HepG2 (cell line): Measurements from ENCODE around the gene C6orf62. TPM values are rescaled to one million over a fixed set of nuclear protein-coding genes. Genes with fewer than 3 reads are reported as not detected.

Experiments
- BCL6 ChIP-seq: IDR thresholded peaks from 2 replicates; pipeline ENCODE4 v1.6.1; 2016; ENCODE audit warnings: missing genetic modification reagents, missing compliant biosample characterization
- MED1 ChIP-seq: sonication (generic); formaldehyde crosslinking; IDR thresholded peaks from 2 replicates; pipeline ENCODE4 v1.4.0; 2020; ENCODE audit warnings: missing genetic modification reagents
- MIXL1 ChIP-seq: IDR thresholded peaks from 2 replicates; pipeline ENCODE4 v1.6.1; 2016
- MTA1 ChIP-seq: sonication (generic); formaldehyde crosslinking; IDR thresholded peaks from 2 replicates; pipeline ENCODE4 v1.4.0; 2020; ENCODE audit warnings: missing genetic modification reagents, mild to moderate bottlenecking, borderline replicate concordance
- MTA3 ChIP-seq: sonication (generic); formaldehyde crosslinking; IDR thresholded peaks from 2 replicates; pipeline ENCODE4 v1.4.0; 2020; ENCODE audit warnings: missing genetic modification reagents
- MYC ChIP-seq: sonication (generic); formaldehyde crosslinking; IDR thresholded peaks from 2 replicates; pipeline ENCODE4 v1.9.0; 2021; ENCODE audit warnings: missing genetic modification reagents, borderline replicate concordance
- NCOA5 ChIP-seq: sonication (generic); formaldehyde crosslinking; IDR thresholded peaks from 2 replicates; pipeline ENCODE4 v1.4.0; 2020; ENCODE audit warnings: missing genetic modification reagents
- NR2F1 ChIP-seq, 2 experiments: fragments of 450-650 bp in 1 of 2; formaldehyde crosslinking in 1 of 2; IDR thresholded peaks; 2 replicates each; pipeline versions ENCODE4 v1.5.0 to v1.6.1; 2016 to 2020; ENCODE audit warnings: mild to moderate bottlenecking in 1 of 2, missing compliant biosample characterization in 1 of 2, missing genetic modification reagents in 1 of 2, moderate library complexity in 1 of 2
- REL ChIP-seq: sonication (generic); formaldehyde crosslinking; conservative IDR thresholded peaks from 2 replicates; pipeline ENCODE4 v1.8.0; 2022; ENCODE audit warnings: mild to moderate bottlenecking, missing genetic modification reagents, moderate library complexity
- SALL1 ChIP-seq: sonication (generic); formaldehyde crosslinking; IDR thresholded peaks from 2 replicates; pipeline ENCODE4 v1.8.0; 2022; ENCODE audit warnings: mild to moderate bottlenecking, missing genetic modification reagents
- SRSF1 ChIP-seq: fragments of 200-400 bp; formaldehyde crosslinking; optimal IDR thresholded peaks from 2 replicates; pipeline ENCODE3; 2017; ENCODE audit warnings: mild to moderate bottlenecking, low read depth, low read length, moderate library complexity
- TAF15 ChIP-seq: fragments of 200-400 bp; formaldehyde crosslinking; IDR thresholded peaks from one replicate; pipeline ENCODE4 v1.6.1; 2018; ENCODE audit warnings: mild to moderate bottlenecking, low read depth, low read length; ENCODE audit not compliant: poor library complexity, severe bottlenecking
- ZBTB7A ChIP-seq: sonication (generic); formaldehyde crosslinking; IDR thresholded peaks from 2 replicates; pipeline ENCODE4 v1.8.0; 2022; ENCODE audit warnings: mild to moderate bottlenecking, missing genetic modification reagents
- ZFP1 ChIP-seq: IDR thresholded peaks from 2 replicates; pipeline ENCODE4 v1.6.1; 2016
- ZFP41 ChIP-seq: sonication (generic); formaldehyde crosslinking; IDR thresholded peaks from 2 replicates; pipeline ENCODE4 v1.4.0; 2020; ENCODE audit warnings: mild to moderate bottlenecking, missing genetic modification reagents, borderline replicate concordance
- ZNF253 ChIP-seq: sonication (generic); formaldehyde crosslinking; IDR thresholded peaks from 2 replicates; pipeline ENCODE4 v1.8.0; 2022; ENCODE audit warnings: mild to moderate bottlenecking, missing genetic modification reagents, borderline replicate concordance
- ZNF530 ChIP-seq: sonication (generic); formaldehyde crosslinking; IDR thresholded peaks from 2 replicates; pipeline ENCODE4 v1.5.0; 2020; ENCODE audit warnings: low read depth, mild to moderate bottlenecking, missing genetic modification reagents
- ZNF570 ChIP-seq: sonication (generic); formaldehyde crosslinking; IDR thresholded peaks from 2 replicates; pipeline ENCODE4 v1.4.0; 2020; ENCODE audit warnings: mild to moderate bottlenecking, missing genetic modification reagents, borderline replicate concordance
- polyA plus RNA-seq, 8 experiments: library from polyadenylated mRNA; depleted of rRNA in 3 of 8; stranded (reverse) in 7 of 8; unstranded in 1 of 8; fragments of >200 nt; fragmentation: Illumina TruSeq in 4 of 8; extraction: Trizol in 4 of 8; gene quantifications; 2 replicates each; pipeline versions ENCODE4 v1.2.1 to v1.2.3, GENCODE V29; 2011 to 2016; ENCODE audit warnings: low read depth in 4 of 8, missing spikeins in 1 of 8, mixed read lengths in 1 of 8; ENCODE audit not compliant: insufficient read depth in 1 of 8
- total RNA-seq, 5 experiments: library from RNA; depleted of rRNA; stranded (reverse); fragments of >200 nt; fragmentation: Illumina TruSeq; extraction: Trizol; gene quantifications; 2 replicates each; pipeline ENCODE4 v1.2.3, GENCODE V29; 2016; ENCODE audit warnings: low read depth in 1 of 5
- TF ChIP-seq, protein P1 (sequence below): sonication (generic); formaldehyde crosslinking; IDR thresholded peaks from 2 replicates; pipeline ENCODE4 v1.5.0; 2020; ENCODE audit warnings: missing genetic modification reagents, mild to moderate bottlenecking, borderline replicate concordance
- TF ChIP-seq, protein P2 (sequence below): sonication (generic); formaldehyde crosslinking; IDR thresholded peaks from 2 replicates; pipeline ENCODE4 v1.4.0; 2020; ENCODE audit warnings: mild to moderate bottlenecking, low read depth, missing genetic modification reagents
- TF ChIP-seq, protein P3 (sequence below): sonication (generic); formaldehyde crosslinking; IDR thresholded peaks from 2 replicates; pipeline ENCODE4 v1.8.1; 2023; ENCODE audit warnings: missing genetic modification reagents, mild to moderate bottlenecking, borderline replicate concordance
- TF ChIP-seq, protein P4 (sequence below): sonication (generic); formaldehyde crosslinking; IDR thresholded peaks from 2 replicates; pipeline ENCODE4 v1.4.0; 2020; ENCODE audit warnings: mild to moderate bottlenecking, missing genetic modification reagents, borderline replicate concordance

Gene C6orf62
- total and polyA plus RNA-seq, 2 of the 13 experiments (the other 11 are each of a cell fraction or from before 2014, with no cell fraction given), result 54.8 to 90.4 TPM

DNA sequence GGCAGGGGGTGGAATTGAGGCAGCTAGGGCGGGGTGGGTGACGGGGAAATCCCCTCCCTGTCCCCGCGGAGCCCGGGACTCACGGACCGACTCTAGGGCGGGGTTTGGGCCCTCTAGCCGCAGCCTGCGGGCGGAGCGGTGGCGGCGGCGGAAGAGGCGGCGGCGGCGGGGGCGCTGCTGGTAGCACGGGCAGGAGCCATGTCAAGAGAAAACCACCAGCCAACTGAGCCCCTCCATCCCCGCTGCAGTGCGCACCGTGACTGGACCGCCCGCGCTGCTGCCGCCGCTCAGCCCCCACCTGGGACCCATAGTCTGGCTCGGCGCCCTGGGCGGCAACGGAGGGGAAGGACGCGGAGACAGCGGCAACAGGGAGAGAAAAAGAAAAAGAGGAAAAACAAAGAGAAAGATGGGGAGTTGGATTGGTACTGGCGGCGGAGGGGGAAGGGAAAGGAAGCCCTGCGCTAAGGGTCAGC, 1.2 kb upstream of the C6orf62 start (continued):
- TF ChIP-seq, protein P1, sequence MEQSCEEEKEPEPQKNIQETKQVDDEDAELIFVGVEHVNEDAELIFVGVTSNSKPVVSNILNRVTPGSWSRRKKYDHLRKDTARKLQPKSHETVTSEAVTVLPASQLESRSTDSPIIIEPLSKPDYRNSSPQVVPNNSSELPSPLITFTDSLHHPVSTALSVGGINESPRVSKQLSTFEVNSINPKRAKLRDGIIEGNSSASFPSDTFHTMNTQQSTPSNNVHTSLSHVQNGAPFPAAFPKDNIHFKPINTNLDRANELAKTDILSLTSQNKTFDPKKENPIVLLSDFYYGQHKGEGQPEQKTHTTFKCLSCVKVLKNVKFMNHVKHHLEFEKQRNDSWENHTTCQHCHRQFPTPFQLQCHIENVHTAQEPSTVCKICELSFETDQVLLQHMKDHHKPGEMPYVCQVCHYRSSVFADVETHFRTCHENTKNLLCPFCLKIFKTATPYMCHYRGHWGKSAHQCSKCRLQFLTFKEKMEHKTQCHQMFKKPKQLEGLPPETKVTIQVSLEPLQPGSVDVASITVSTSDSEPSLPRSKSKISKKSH (CRISPR knock-in tag), result peak; percentile 49; the same call in 1 of the 2 replicates
- no peak for TF ChIP-seq ZFP1 (CRISPR knock-in tag)
- no peak for TF ChIP-seq NR2F1 (CRISPR knock-in tag; IDR thresholded peaks at IDR 0.05)
- no peak for TF ChIP-seq ZNF253 (CRISPR knock-in tag)
- TF ChIP-seq ZNF530, result no peak
- TF ChIP-seq ZBTB7A (CRISPR knock-in tag), result peak; percentile 55; the same call in 1 of the 2 replicates
- TF ChIP-seq, protein P2, sequence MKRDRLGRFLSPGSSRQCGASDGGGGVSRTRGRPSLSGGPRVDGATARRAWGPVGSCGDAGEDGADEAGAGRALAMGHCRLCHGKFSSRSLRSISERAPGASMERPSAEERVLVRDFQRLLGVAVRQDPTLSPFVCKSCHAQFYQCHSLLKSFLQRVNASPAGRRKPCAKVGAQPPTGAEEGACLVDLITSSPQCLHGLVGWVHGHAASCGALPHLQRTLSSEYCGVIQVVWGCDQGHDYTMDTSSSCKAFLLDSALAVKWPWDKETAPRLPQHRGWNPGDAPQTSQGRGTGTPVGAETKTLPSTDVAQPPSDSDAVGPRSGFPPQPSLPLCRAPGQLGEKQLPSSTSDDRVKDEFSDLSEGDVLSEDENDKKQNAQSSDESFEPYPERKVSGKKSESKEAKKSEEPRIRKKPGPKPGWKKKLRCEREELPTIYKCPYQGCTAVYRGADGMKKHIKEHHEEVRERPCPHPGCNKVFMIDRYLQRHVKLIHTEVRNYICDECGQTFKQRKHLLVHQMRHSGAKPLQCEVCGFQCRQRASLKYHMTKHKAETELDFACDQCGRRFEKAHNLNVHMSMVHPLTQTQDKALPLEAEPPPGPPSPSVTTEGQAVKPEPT, result no peak
- no peak for TF ChIP-seq NCOA5 (CRISPR knock-in tag)
- no peak for TF ChIP-seq TAF15
- no peak for TF ChIP-seq BCL6 (CRISPR knock-in tag)
- TF ChIP-seq MIXL1, result no peak
- no peak for TF ChIP-seq MTA3
- peak; percentile 86; the same call in 1 of the 2 replicates for TF ChIP-seq REL
- TF ChIP-seq ZFP41 (CRISPR knock-in tag), result no peak
- TF ChIP-seq, protein P3, sequence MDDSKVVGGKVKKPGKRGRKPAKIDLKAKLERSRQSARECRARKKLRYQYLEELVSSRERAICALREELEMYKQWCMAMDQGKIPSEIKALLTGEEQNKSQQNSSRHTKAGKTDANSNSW, result no peak
- no peak for TF ChIP-seq MED1 (CRISPR knock-in tag)
- peak; percentile 47; the same call in 1 of the 2 replicates for TF ChIP-seq MTA1 (CRISPR knock-in tag)
- TF ChIP-seq SALL1, result peak; percentile 46
- no peak; the same call in 1 of the 2 replicates for TF ChIP-seq MYC (CRISPR knock-in tag)
- no peak for TF ChIP-seq ZNF570 (CRISPR knock-in tag)
- TF ChIP-seq, protein P4, sequence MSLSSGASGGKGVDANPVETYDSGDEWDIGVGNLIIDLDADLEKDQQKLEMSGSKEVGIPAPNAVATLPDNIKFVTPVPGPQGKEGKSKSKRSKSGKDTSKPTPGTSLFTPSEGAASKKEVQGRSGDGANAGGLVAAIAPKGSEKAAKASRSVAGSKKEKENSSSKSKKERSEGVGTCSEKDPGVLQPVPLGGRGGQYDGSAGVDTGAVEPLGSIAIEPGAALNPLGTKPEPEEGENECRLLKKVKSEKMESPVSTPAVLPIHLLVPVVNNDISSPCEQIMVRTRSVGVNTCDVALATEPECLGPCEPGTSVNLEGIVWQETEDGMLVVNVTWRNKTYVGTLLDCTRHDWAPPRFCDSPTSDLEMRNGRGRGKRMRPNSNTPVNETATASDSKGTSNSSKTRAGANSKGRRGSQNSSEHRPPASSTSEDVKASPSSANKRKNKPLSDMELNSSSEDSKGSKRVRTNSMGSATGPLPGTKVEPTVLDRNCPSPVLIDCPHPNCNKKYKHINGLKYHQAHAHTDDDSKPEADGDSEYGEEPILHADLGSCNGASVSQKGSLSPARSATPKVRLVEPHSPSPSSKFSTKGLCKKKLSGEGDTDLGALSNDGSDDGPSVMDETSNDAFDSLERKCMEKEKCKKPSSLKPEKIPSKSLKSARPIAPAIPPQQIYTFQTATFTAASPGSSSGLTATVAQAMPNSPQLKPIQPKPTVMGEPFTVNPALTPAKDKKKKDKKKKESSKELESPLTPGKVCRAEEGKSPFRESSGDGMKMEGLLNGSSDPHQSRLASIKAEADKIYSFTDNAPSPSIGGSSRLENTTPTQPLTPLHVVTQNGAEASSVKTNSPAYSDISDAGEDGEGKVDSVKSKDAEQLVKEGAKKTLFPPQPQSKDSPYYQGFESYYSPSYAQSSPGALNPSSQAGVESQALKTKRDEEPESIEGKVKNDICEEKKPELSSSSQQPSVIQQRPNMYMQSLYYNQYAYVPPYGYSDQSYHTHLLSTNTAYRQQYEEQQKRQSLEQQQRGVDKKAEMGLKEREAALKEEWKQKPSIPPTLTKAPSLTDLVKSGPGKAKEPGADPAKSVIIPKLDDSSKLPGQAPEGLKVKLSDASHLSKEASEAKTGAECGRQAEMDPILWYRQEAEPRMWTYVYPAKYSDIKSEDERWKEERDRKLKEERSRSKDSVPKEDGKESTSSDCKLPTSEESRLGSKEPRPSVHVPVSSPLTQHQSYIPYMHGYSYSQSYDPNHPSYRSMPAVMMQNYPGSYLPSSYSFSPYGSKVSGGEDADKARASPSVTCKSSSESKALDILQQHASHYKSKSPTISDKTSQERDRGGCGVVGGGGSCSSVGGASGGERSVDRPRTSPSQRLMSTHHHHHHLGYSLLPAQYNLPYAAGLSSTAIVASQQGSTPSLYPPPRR (CRISPR knock-in tag), result no peak
- TF ChIP-seq SRSF1, result no peak
